Measurements from ENCODE around the gene CFAP410.
"Not testable (repeated sequence)": the region's sequence is repeated elsewhere in the genome, so short reads cannot be mapped to it uniquely, and the experiment has no call there.

The CFAP410 gene

GRCh38 chr21:44349847-44350772 is 10.9 kb upstream of the CFAP410 start:
- FAIRE-seq, result no peak

GRCh38 chr21:44349416-44349846 is 10.2 kb upstream of the CFAP410 start:
- FAIRE-seq, result no peak

- FAIRE-seq, result no peak
Observed at GRCh38 chr21:44348861-44349260, 9.7 kb upstream of the CFAP410 start.

DNA sequence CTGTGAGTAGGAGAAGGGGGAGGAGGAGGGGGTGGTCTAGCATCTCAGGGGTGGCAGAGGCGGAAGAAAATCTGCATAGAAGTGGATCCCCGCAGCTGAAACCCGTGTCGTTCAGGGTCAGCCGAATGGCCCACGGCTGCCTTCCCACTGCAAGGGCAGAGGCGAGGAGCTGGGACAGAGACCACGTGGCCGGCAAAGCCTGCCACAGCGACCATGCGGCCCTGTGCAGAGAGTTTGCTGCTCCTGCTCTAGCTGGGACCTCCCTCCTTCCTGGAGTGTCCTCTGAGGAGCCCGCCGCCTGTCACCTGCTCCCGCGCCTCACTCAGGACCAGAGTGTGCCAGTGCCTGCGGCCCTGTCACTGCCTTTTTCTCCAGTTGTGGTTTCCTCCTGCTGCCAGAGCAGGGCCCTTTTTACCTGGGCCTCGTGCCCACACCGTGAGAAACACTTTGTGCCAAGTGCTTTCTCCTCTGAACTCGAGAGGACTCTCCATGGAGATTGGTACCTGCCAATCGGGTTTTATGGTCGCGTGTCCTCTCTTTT is 8.8 kb upstream of the CFAP410 start:
- FAIRE-seq, result no peak

GRCh38 chr21:44345495-44345894 is 6.3 kb upstream of the CFAP410 start:
- no peak for FAIRE-seq

GRCh38 chr21:44344541-44345183 is 5.5 kb upstream of the CFAP410 start:
- no peak for FAIRE-seq

- not testable (repeated sequence) for FAIRE-seq
Observed at GRCh38 chr21:44342981-44343380, 3.8 kb upstream of the CFAP410 start.

GRCh38 chr21:44341726-44342458 is 2.7 kb upstream of the CFAP410 start:
- not testable (repeated sequence) for FAIRE-seq

- no peak for FAIRE-seq
Observed at GRCh38 chr21:44337941-44338895, 972 bp downstream of the CFAP410 start.

DNA sequence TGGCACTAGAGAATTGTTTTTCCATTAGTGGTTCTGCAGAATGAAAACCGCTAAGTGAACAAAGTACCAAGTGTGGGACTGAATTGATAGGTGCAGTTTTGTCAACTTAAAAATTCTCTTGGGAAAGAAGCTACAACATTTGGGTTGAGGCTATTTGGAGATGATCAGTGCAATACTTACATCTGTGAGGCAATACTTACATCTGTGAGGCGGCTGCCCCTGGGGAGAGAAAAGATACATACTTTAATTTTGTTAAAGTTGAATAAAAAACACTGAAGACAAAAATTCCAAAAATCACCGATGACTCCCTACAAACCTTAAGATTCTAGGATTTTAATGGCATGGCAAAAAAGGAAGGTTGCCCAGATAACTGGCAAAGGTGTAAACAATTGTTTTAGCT is 1.7 kb downstream of the CFAP410 start:
- FAIRE-seq, result no peak

DNA sequence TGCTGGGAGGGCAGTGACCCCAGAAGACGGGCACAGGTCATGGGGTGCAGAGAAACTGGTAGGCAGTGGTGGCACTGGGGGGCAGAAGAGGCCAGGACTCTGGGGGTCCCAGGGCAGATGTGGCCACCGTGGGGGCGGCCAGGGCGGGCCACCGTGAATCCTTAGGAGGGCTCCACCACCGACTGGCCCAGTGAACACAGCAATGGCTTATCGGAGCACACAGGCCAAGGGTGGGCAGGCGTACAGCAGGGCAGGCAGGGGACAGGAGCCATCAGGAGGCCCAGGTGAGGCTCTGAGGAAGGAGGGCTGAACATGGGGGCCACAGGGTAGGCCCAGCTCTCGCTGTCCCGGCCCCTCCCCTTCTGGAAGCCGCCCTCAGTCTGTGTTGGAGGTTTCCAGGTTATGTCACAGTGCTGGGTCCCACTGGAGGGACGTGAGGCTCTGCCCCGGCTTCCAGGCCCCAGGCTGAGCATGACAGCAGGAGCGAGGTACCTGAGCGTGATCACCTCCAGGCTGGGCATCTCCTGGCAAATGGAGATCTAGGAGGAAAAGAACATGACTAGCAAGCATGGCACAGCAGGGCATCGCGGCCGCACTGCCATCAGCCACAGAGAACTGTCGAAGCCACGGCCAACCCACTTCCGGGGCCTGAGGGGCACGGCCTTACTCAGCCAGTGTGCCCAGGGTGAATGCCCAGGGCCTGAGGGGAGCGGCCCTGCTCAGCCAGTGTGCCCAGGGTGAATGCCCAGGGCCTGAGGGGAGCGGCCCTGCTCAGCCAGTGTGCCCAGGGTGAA is 3.7 kb downstream of the CFAP410 start:
- FAIRE-seq, result no peak

DNA sequence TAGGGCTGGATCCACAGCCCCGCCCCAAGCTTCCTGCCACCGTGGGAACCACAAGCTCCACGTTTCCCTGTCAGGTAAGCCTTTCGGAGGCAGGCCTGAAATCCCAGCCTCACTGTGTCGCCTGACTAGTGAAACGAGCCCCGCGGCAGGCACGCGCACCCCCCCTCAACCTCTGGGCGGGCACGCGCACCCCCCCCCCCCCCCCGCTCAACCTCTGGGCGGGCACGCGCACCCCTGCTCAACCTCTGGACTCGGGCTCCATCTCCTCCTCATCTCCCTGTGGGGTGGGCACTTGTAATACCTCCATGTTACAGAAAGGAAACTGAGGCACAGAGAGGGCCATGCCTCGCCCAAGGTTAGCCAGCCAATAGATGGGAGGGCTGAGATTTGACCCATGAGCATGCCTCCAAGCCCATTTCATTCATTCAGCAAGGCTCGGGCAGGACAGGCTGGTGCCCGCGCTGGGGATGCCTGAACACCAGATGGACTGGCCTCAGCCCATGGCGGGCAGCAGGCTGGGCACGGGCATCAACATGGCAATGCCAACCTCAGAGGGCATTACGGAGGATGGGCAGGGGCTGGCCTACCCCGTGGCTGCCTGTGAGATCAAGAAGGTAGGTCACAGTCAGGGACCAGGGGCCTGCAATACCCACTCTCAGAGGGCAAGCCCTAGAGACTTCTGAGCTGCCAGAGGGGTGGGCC is 4.7 kb downstream of the CFAP410 start:
- FAIRE-seq, result no peak

DNA sequence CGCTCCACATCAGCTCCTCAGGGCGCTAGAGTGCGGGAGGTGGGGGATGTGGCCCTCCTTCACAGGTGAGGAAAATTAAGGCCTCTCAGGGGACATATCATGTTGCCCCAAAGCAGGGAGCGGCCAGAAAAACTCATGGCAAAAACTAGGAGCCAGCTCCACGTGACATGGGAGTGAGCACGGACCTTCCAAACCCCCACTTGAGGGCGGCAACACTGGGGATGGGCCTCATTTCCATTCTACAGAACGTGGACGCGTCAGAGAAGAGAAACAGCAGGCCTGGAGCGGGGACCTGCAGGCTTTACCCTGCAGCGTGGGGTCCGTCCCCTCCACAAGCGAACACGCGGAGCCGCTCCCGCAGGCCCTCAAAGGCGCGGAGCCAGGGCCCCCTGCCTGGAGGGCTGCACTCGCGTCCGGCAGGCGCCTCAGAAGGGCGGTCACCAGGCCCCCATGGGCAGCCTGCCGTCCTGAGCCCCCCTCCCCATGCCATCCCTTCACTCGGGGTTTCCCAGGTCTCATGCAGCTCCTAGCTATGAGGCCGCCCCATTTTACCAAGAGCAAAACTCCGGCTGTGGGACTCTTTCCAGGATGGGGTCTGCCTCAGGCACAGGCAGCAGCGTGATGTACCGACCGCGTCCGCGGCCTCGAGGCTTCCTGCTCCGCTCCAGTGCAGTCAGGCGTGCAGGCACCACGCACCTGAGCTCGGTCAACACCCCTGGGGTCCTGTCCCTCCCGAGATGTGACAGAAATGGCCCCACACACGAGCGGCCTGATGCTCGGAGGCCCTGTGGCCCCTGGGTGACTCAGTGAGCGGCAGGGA is 5.5 kb downstream of the CFAP410 start:
- FAIRE-seq, result no peak

- no peak for FAIRE-seq
Observed at GRCh38 chr21:44332965-44333364, 6.2 kb downstream of the CFAP410 start.

GRCh38 chr21:44332383-44332782 is 6.8 kb downstream of the CFAP410 start:
- no peak for FAIRE-seq

- FAIRE-seq, result no peak
Observed at GRCh38 chr21:44331650-44332307, 7.4 kb downstream of the CFAP410 start.

DNA sequence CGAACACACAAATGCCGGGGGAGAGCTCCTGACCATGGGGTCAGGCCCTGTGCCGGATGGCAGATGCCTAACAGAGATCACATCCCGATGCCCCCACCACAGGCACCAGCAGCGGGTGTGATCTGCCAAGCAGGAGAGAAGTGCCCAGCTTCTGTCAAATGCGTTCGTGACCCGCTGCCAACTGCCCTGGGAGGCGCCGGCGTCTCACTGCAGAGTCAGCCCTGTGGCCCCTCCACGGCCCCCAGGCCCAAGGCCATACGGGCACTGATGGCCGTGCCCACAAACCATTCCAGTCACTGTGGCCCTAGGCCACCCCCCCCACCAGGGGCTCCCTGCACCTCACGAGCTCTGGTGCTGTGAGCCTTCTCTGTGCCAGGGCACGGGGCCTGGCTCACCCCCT is 8.0 kb downstream of the CFAP410 start:
- no peak for FAIRE-seq

DNA sequence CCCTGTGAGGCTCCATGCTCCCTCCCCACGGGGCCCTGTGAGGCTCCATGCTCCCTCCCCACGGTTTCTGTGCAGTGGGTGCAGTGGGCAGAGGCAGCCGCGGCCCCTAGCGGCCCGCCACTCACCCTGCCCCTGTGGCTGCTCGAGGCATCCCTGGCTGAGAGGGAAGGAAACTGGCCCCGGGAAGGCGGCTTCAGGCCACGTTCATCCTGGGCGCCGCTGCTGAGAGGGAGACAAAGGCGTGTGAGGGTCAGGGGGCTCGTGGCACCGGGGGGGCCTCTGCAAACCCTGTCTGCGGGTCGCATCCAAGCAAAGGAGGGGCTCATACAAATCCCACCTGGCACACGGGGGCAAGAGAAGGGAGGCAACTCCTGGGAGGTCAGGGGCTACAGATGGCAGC is 8.5 kb downstream of the CFAP410 start:
- no peak for FAIRE-seq

Measured in TTC549 (cell line).